ENCODE data around the gene C1orf105.

C1orf105 gene

DNA sequence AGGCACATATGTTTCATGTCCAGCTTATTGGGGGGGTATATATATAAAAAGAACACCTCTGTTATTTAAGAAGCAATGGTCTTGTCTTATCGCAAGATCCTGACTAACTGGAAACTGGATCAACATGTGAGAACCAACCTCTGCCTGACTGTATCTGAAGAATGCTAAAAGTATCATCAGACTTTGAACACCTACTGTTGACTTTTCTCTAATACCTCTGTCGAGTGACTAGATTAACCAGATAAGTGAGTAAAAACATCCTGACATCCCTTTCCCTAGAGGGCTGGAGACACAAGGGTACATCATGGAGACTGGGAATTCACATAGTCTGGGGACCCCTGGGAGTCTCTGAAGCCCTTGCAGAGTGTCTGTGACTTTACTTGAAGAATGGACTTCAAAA, 49.7 kb downstream of the C1orf105 start:
- no peak overlapping the region for H3K4me3 ChIP-seq (replicated peaks; ENCODE audit: low read depth, low read length)
- no peak for DNase-seq (ENCODE audit: extremely low read depth, low read depth)
- TF ChIP-seq, protein P1, sequence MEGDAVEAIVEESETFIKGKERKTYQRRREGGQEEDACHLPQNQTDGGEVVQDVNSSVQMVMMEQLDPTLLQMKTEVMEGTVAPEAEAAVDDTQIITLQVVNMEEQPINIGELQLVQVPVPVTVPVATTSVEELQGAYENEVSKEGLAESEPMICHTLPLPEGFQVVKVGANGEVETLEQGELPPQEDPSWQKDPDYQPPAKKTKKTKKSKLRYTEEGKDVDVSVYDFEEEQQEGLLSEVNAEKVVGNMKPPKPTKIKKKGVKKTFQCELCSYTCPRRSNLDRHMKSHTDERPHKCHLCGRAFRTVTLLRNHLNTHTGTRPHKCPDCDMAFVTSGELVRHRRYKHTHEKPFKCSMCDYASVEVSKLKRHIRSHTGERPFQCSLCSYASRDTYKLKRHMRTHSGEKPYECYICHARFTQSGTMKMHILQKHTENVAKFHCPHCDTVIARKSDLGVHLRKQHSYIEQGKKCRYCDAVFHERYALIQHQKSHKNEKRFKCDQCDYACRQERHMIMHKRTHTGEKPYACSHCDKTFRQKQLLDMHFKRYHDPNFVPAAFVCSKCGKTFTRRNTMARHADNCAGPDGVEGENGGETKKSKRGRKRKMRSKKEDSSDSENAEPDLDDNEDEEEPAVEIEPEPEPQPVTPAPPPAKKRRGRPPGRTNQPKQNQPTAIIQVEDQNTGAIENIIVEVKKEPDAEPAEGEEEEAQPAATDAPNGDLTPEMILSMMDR (IDR thresholded peaks at IDR 0.05; ENCODE audit: low read depth, low read length, missing control alignments): no peak

DNA sequence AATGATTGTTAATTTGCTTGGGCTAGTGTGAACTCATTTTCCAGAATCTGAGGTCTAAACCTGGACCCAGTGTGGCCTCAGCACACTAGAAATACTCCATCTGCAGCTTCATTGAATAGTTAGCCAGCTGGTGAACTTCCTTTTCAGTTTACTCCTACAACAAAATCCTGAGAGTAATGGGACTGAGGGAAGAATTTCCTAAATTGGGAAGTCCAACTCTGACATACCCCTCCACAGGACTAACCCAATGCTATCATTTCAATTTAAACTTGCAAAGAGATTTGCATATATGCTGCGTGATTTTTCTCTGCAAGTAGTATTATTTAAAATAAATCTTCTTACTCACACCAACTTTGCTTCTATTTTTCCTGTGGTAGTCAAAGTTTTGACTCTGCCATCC, 51.2 kb downstream of the C1orf105 start:
- TF ChIP-seq, protein P1 (IDR thresholded peaks at IDR 0.05; ENCODE audit: low read depth, low read length, missing control alignments): no peak
- DNase-seq (ENCODE audit: extremely low read depth, low read depth): no peak
- no peak overlapping the region for H3K4me3 ChIP-seq (replicated peaks; ENCODE audit: low read depth, low read length)

DNA sequence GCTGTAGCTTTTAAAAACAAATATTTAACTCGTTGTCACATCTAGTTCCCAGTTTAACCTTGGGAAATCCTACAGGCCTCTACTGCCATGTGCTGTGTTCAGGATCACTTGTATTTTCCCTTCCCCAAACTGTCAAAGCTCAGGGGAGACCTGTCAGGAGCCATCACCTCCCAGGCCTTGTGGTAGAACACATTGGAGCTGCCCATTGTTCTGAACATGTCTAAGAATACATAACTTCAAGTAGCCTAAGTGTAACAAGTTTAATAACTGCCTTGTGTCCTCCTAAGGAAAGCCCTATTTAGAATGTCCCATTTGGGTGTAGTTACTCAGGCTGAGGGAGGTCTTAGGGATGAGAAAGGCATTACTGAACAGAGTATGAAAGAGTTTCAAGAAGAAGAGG, 52.0 kb downstream of the C1orf105 start:
- H3K4me3 ChIP-seq (replicated peaks; ENCODE audit: low read depth, low read length): no peak overlapping the region
- TF ChIP-seq, protein P1 (IDR thresholded peaks at IDR 0.05; ENCODE audit: low read depth, low read length, missing control alignments): no peak
- no peak for DNase-seq (ENCODE audit: extremely low read depth, low read depth)

DNA sequence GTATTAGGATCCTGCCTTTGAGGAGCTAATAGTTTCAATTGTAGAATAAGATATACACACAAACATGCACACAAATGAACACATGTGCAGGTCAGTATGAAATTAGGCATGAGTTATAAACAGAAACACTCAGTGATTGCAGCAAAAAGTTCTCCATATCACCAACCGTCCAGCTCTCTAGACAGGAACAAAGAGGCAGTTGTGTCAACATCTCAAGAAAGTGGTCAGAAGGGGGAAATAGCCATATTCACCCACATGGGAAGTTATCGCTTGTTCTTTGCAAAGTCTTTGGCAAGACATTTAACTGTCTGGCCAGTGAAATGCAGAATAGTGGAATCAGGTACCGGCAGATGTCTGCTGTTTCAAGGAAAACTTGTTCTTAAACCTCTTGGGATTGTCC, 52.8 kb downstream of the C1orf105 start:
- TF ChIP-seq, protein P1 (IDR thresholded peaks at IDR 0.05; ENCODE audit: low read depth, low read length, missing control alignments): no peak
- DNase-seq (ENCODE audit: extremely low read depth, low read depth): no peak
- no peak overlapping the region for H3K4me3 ChIP-seq (replicated peaks; ENCODE audit: low read depth, low read length)

DNA sequence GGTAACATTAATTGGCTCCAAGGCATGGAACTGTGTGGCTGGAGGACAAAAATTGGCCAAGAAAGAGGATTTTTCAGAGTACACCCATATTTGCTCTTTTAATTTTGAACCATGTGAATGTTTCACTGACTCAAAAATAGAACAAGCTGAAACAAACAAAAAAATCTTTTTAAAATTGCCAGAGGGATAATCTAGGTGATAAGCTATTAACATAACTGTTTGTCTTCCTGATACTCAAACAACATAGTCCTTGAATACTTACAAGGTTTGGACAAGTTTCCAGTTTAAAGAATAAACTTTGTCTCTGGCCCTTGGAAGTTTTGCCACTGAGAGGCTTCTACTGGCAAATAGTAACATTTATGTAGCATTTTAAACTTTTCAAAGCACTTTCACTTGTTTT, 53.4 kb downstream of the C1orf105 start:
- no peak for DNase-seq (ENCODE audit: extremely low read depth, low read depth)
- TF ChIP-seq, protein P1 (IDR thresholded peaks at IDR 0.05; ENCODE audit: low read depth, low read length, missing control alignments): no peak
- H3K4me3 ChIP-seq (replicated peaks; ENCODE audit: low read depth, low read length): no peak overlapping the region

DNA sequence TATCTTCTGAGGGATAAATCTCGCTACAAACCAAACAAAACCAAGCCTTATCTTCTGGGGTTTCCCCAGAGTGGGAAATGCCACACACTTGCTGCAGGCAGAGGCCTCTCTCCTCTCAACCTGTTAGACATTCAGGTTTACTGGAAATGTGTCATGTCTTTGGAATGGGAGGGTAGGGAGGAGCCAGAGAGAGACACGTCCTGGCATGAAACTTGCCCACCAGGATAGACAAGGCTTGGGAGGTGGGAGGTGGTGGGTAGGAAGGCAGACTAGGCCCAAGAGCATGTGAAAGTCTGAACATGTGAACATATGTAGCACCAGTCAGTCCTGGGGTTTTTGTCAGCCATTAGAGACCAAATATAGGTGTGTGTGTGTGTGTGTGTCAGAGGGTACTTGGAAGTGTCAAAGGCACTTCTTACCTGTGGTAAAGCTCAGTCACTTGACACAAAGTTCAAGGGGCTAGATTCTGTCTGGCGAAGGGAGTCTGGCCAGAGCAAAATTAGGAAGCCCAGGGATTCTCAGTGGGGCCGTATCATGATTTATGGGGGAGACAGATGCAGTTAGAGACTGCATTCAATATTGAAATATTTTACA, 55.8 kb downstream of the C1orf105 start:
- H3K4me3 ChIP-seq (replicated peaks; ENCODE audit: low read depth, low read length): no peak overlapping the region
- TF ChIP-seq, protein P1 (IDR thresholded peaks at IDR 0.05; ENCODE audit: low read depth, low read length, missing control alignments): no peak
- DNase-seq (ENCODE audit: extremely low read depth, low read depth): no peak

DNA sequence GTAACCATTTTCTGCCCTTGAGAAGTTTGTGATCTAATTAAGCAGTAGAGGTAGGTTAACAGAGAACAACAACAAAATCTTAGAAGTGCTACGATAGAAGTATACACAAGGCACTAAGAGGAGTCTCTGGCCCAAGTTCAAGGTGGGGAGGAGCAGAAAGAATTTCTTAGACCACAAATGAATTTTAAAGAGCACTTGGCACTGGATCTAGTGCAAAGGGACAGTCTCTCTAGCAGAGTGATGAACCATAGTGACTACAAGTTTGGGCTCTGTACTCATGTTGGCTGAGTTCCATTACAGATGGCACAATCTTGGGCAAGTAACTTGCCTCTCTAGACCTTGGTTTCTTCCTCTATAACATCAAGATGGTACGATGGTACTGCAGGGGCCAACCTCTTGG, 56.7 kb downstream of the C1orf105 start:
- no peak for DNase-seq (ENCODE audit: extremely low read depth, low read depth)
- H3K4me3 ChIP-seq (replicated peaks; ENCODE audit: low read depth, low read length): no peak overlapping the region
- TF ChIP-seq, protein P1 (IDR thresholded peaks at IDR 0.05; ENCODE audit: low read depth, low read length, missing control alignments): no peak

Measured in HFF-Myc (cell line).